Erythroblast (primary cell): Measurements from ENCODE around the gene GNAZ.

Experiments used
- DNase-seq, 2 experiments: peaks; one replicate each; lab custom pipeline; 2025; lab: John Stamatoyannopoulos, UW
- GATA1 ChIP-seq: IDR thresholded peaks from 2 replicates; pipeline ENCODE4 v1.6.1; 2011; ENCODE audit warnings: low read depth, mild to moderate bottlenecking, control low read depth, low read length, moderate library complexity
- POLR2A ChIP-seq: IDR thresholded peaks from 2 replicates; pipeline ENCODE4 v1.6.1; 2011; ENCODE audit warnings: mild to moderate bottlenecking, low read length

Gene GNAZ

DNA sequence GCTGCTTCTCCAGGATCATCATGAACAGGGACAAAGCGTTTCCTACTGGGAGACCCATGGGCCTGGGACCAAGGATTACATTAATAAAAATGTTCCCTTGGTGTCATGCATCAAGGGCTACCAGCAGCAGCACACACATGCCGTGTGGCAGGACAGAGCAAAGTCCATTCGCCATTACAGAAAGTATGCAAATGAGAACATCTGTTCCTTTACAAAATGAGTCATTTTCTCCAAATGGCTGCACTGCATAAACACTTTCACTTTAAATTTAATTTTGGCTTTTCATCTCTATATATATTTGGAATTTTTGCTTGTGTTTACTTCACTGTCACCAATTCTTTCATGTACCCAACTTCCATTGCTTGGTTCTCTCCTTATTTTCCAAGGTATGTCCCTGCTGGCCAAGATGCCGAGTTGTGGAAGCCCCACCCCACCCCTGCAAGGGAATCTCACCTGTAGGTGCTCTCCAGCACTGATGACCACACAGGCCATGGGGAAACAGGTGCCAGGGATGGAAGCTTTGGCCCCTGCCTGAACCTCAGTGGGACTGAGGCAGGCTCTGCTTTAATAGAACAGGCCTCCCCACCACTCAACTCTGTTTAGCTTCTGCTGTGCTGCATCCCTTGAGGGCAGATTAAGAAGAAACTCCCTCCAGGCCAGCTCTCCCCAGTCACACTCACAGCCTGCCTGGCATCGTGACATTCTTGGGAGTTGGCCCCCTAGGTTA is 15.6 kb upstream of the GNAZ start:
- DNase-seq = no peak
- no peak for TF ChIP-seq POLR2A
- TF ChIP-seq GATA1 = no peak

DNA sequence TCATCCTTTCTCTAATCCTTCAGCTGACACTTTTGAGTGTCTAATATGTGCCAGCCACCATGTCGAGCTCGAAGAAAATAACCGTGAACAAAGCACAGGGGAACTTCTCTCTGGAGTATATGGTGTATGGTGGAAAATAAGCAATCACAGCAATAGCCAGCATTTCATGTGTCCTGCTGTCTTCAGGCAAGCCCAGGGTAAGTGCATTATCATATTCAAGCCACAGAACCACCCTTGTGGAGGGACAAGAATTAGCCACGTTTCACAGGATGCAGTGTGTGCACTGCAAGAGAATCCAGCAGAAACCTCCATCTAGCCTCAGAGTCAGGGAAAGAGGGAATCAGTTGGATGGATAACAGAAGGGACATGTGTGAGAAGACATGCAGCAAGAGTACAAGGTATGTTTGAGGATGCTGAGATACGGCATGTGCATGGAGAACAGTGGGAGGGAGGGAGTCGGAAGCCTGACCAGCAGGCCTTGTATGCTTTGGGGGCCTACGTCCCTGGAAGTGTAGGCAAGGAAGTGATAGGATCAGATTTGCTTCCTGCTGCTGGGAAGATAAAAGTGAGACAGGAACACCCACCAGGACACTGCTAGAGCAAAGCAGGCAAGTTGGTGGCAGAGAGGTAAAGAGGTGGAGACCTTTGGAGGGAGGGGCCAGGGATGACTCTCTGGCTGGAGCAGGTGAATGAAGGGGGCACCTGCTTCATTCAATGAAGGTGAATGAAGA is 14.7 kb upstream of the GNAZ start:
- TF ChIP-seq POLR2A = no peak
- TF ChIP-seq GATA1 = no peak
- no peak for DNase-seq

DNA sequence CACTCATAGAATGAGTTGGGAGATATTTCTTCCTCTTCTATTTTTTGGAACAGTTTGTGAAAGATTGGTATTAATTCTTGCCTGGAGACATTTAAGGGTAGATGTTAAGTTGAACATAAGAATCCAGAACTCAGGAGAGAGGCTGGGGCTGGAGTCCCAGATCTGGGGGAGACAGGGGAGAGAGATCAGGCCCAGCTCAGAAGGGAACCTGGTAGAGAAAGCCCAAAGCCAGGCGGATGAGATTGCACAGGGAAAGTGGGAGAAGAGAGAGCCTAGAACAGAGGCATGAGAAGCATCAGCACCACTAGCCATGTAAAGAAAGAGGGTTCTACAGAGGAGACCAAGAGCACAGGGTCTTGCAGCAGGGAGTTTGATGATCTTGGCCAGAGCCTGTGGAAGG is 13.0 kb upstream of the GNAZ start:
- TF ChIP-seq POLR2A (no peak), GATA1 (no peak)
- no peak for DNase-seq

DNA sequence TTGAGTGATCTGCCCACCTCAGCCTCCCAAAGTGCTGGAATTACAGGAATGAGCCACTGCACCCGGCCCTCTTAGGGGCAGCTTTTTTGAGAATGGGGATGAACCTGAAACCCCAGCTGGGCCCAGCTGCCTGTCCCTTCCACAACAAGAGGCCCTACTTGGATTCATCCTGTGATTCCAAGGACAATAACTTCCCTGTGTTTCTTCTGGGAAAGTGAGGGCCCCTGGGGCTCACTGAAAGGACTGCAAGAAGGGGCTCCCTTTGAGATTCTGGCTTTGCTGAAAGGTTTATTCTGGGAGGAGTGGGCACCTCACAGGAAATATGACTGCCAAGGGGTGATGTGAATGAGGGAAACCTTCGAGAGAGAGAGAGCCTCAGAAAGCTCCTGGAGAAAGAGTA is 12.3 kb upstream of the GNAZ start:
- DNase-seq = no peak
- no peak for TF ChIP-seq POLR2A
- TF ChIP-seq GATA1 = no peak

DNA sequence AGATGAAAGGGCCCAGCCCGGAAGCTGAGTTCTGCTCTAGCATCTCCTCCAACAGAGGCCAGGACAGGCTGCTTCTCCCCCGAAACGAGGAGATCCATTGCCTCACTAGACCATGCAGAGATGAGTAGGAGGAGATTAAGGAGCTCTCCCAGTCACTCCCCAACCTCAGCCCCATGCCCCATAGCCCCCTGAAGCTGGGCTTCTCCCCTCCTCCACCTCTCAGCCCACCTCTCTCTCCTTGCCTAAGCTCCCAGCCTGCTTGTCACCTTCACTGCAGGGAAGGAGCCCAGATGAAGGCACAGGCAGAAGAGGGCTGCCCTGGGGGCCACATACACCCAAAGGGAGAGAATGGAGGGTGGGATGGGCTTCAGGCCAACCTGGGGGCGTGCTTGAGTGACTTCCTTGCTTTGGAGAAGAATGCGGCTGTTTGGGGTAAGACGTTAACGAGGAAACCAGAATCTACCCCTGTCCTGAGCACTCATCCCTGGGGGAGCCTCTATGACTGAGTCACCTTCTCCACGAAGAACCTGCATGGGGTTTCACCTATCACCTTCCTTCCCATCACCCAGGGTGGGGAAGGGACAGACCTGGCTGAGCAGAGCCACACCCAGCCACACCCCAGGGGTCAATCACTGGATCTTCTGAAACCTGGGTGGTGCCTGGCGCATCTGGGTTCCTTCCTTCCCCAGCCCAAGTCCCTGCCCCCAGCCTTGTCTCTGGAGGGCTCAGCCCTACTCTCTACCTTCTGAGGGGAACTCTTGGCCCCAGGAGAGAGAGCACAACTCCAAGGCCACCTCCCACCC is 11.6 kb upstream of the GNAZ start:
- no peak for DNase-seq
- no peak for TF ChIP-seq POLR2A
- TF ChIP-seq GATA1 = no peak

DNA sequence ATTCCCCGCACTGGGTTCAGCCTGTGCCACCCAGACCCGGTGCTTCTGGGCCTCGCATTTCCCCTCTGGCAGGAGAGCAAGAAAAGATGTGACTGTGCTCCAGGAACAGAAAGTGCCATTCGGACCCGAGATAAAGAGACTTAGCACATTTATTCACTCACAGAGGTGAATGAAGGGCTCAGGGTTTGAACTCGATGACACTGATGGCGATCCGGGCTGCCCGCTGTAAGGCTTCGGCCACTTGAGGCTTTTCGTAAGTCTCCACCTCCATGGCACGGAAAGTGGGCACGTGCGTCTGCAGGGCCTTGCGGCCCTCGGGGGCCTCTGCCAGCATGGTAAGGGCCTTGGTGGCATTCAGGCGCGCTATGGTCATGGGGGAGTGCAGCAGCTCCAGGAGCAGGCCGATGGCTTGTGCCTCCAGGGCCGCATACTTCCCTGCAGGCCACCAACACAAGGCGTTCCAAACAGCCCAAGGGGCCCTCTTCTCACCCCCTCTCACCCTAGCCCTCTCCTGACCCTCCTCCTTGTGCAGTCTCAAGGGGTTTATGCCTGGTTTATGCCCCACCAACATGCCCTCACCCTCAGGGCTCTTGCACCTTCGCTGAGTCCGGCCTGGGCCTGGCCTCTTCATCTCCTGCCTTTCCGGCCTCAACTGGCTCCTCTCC is 10.9 kb upstream of the GNAZ start:
- DNase-seq = no peak
- TF ChIP-seq GATA1 = no peak
- no peak for TF ChIP-seq POLR2A

DNA sequence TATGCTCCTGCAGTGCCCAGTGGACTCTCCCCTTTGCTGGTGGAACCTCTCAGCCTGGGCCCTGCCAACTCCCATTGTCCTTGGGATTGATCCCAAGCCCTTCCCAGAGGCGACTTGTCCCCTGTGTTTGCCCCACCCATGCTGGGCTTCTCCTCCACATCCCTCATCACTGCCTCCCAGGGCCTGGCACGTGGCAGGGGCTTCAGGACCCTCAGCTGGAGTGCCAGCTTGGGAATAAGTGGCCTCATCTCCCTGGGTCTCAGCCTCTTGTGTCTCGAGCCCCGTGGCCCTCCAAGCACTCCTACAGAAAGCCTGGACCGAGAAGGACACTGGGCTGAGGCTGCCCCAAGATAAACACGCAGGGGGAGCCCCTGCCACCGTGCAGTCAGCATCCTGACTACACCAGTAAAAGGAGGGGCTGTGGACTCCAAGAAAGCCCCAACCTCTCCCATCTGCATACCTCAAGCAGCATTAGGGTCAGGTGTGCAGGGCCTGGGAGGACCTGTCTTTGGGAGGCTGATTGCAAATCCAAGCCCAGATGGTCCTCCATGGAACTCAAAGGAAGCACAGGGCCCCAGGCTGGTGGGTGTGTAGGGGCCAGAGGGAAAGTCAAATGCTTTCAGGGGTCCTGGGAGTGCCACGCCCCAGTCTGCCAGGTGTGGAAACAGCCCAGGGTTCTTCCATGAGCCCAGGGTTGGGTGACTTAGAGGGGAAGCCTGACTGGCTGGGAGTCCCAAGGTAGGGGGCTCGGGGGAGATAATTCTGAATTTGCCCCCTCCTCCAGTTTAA is 9.5 kb upstream of the GNAZ start:
- no peak for TF ChIP-seq GATA1
- TF ChIP-seq POLR2A = no peak
- no peak for DNase-seq

DNA sequence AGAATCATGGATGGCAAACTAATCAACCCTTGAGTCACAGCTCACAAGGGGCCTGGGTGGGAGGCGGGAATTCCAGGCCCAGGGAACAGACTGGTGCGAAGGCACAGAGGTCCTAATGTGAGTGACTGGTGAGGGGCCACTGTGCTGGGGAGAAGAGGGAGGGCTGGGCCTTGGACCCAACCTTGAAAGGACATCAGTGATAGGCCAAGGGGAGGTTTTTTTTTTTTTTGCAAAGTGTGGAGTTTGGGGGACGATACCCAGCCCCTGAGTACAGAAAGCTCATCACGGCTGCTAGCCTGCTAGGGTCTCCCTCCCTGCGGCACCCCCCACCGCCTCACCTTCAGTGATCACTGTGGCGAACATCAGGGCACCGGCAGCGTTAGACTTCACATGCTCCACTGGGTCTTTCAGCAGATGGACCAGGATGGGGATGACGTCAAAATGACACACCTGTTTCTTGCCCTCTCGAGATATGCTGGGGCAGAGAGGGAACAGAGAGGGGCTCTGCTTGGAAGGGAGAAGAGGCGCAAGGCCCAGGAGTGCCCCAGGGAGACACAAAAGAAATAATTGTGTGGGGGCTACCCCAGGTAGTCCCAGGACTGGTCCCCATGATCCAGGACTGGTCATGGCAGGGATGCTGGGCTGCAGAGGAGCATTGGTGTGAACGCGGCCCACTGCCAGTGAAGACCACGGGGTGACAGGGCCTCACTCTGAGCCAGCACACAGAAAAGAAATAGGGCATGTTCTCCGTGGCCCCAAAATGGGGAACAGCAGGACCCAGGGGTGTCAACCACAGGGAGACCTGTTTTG is 8.6 kb upstream of the GNAZ start:
- no peak for DNase-seq
- no peak for TF ChIP-seq GATA1
- no peak for TF ChIP-seq POLR2A

DNA sequence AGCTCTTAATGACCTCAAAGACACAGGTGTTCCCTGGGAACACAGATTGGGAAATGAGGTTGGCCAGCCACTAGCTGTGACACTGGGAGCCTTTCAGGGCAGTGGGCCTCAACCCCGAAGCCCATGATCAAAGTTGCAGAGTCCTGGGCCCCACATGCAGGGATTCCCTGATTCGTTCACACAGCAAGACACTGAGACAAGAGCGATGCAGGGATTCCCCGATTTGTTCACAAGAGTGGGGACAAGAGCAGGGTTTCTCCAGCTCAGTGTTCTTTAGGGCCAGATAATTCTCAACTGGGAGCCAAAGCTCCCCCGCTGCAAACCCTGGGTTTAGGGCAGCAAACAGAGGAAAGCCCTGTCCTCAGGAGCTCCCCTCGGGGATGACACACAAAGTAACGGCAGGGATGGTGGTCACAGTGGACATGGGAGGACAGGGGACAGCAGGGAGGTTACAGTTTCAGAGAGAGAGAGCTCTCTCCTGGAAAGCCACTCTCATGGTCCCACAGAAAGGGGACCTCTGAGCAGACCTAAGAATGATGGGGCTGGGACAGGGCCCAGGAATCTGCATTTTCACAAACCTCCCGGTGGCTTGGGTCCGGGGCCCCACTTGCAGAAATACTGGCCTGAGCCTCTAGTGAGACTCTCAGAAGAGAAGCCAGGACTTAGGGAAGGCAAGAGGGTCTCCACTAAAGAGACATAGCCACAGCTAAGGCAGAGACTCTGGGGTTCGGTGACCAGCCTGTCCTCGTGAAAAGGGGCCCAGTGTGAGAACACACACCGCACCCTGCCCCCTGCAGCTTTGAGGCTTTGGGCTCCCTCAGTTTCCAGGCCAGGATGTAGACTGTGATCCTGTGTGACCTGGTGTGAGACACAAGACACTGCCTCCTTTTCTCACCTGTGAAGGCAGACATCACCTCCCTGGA is 7.4 kb upstream of the GNAZ start:
- TF ChIP-seq POLR2A (no peak), GATA1 (no peak)

DNA sequence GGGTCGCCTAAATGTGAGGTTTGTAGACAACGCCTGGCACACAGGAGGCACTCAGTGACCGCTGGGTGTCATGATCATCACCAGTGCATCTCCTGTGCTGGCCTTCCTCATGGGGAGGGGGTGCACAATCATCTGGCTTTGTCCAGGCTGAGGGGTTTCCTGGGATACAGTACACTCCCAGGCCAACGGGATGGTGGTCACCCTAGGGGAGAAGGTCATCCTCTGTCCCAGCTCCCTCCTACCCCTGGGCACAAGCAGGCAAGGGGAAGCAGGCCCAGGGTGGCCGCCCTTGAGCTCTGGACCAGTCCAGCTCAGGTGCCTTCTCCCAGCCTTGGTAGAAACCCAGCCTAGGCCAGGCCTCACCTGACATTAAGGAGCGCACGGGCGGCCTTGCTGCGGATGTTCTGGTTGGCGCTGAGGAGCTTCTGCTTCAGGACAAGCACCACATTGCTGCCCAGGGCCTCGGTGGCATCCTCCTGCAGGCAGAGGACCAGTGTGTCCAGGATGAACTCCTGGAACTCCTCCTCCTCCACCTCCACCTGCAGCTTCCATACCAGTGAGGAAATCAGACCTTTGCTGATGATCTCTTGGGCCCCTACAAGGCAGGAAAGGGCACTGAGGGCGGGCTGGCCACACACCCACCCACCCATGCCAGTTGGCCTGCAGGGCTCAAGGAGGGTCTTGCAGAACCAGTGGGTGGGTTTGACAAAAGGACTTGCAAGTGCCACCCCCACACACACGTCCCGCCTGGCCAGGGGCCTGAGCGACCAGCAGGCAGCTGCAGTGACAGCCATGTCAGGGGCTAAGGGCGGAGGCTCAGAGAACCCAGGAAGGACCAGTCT is 6.6 kb upstream of the GNAZ start:
- no peak for DNase-seq

More for the DNA sequence above, 7.4 kb upstream of the GNAZ start:
- DNase-seq = no peak

More for the DNA sequence above, 6.6 kb upstream of the GNAZ start:
- TF ChIP-seq POLR2A = no peak
